Occipital lobe (tissue), 2 donors: ENCODE data around the gene MT1M. TPM values are rescaled to one million over a fixed set of nuclear protein-coding genes. Genes with fewer than 3 reads are reported as not detected.

Source experiments
- DNase-seq: peaks from one replicate; lab custom pipeline; 2025; lab: John Stamatoyannopoulos, UW
- total RNA-seq: library from RNA; depleted of rRNA; stranded (reverse); fragments of >200 nt; gene quantifications from one replicate; pipeline ENCODE4 v1.2.3, GENCODE V29; 2014

MT1M gene
- total RNA-seq, 1 donor from 2014 or later, result 1.4 TPM

- no peak for DNase-seq
These were observed 3.7 kb upstream of the MT1M start for GRCh38 chr16:56628486-56629350.

- DNase-seq, result no peak
These were observed 2.9 kb upstream of the MT1M start for GRCh38 chr16:56629531-56629930.

- DNase-seq, result no peak
These were observed 2.3 kb upstream of the MT1M start for GRCh38 chr16:56630134-56630533.

GRCh38 chr16:56631197-56631596 lies 1.3 kb upstream of the MT1M start:
- no peak for DNase-seq

- no peak for DNase-seq
These were observed 665 bp upstream of the MT1M start for GRCh38 chr16:56631832-56632155.

GRCh38 chr16:56632848-56633365 lies 448 bp downstream of the MT1M start:
- no peak for DNase-seq

GRCh38 chr16:56633535-56633934 lies 1.1 kb downstream of the MT1M start:
- DNase-seq, result no peak

GRCh38 chr16:56634715-56635440 lies 2.4 kb downstream of the MT1M start:
- DNase-seq, result no peak

- DNase-seq, result no peak
These were observed 3.0 kb downstream of the MT1M start for GRCh38 chr16:56635441-56635967.

GRCh38 chr16:56636616-56637413 lies 4.4 kb downstream of the MT1M start:
- no peak for DNase-seq

GRCh38 chr16:56637814-56638750 lies 5.6 kb downstream of the MT1M start, which contains the start of gene MT1A:
TSS of gene MT1A (plus strand) at chr16:56638666. CDS start at chr16:56638739, 73 bp downstream.
- DNase-seq, result peak; percentile 41

- DNase-seq, result no peak
These were observed 6.6 kb downstream of the MT1M start for GRCh38 chr16:56639045-56639444.

GRCh38 chr16:56640076-56640475 lies 7.6 kb downstream of the MT1M start:
- no peak for DNase-seq

GRCh38 chr16:56641166-56641565 lies 8.7 kb downstream of the MT1M start:
- DNase-seq, result no peak

GRCh38 chr16:56643080-56643778 lies 10.8 kb downstream of the MT1M start:
- DNase-seq, result no peak

GRCh38 chr16:56643833-56644232 lies 11.4 kb downstream of the MT1M start:
- no peak for DNase-seq

GRCh38 chr16:56645311-56645710 lies 12.9 kb downstream of the MT1M start:
- DNase-seq, result no peak

GRCh38 chr16:56645838-56646237 lies 13.4 kb downstream of the MT1M start:
- no peak for DNase-seq

GRCh38 chr16:56647641-56648431 lies 15.4 kb downstream of the MT1M start:
- DNase-seq, result no peak
